ENCODE results near the gene HACD2.
"Not testable (repeated sequence)": the region's sequence is repeated elsewhere in the genome, so short reads cannot be mapped to it uniquely, and the experiment has no call there.

Gene HACD2

DNA sequence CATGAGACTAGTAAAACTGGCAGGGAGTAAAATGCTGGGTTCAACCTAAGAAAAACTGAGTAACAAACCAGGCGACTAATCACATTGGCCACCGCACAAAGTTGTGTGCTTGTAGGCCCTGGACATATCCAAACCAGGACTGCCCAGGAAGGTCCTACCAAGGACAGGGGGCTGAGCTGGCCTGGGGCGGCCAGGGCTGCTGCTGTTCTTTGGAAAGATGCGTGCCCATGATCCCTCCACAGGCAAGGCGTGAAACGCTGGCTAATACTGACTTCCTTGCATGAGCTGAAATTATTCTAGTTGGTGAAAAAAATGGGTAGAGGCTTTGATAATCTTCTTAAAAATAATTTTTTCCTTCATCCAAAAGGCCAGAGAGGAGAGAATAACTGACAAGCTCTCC lies 79.0 kb downstream of the HACD2 start:
- intact Hi-C loops (cut with DNase I): no loop called here
- DNase-seq: no peak

DNA sequence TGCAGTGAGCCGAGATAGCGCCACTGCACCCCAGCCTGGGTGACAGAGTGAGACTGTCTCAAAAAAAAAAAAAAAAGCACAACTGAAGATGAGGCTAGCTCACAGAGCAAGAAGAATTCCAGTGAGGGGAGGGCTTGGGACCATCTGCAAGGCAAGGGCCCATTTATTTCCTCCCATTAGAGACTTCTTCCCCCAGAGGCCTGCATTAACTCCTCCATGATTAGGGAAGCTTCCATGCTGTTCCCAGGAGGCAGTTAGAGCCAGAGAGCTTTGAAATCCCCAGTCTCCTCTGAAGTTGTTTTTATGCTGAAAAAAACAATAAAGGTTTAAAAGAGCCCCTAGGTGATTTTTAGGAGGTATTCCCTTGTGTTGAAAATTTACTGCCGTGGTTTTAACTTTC lies 81.7 kb downstream of the HACD2 start:
- no peak for DNase-seq
- intact Hi-C loops (cut with DNase I): no loop called here

DNA sequence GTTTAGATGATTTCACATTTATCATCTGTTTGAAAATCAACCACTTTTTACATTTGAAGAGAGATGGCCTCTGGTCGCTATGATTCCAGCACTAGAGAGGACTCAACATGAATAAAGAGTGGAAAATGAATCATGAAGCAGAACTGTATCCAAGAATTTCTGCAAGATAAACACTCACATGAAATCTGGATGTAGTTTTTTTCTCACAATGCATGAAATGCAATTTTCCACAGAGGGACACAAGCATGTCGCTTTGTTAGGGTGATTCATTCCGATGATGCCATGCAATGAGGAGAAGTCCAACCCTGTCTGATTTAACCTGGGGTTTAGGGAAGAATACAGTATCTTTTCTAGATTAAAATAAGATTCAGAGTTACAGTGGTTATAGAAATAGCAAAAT lies 85.5 kb downstream of the HACD2 start:
- no peak for DNase-seq
- intact Hi-C loops (cut with DNase I): no loop called here

DNA sequence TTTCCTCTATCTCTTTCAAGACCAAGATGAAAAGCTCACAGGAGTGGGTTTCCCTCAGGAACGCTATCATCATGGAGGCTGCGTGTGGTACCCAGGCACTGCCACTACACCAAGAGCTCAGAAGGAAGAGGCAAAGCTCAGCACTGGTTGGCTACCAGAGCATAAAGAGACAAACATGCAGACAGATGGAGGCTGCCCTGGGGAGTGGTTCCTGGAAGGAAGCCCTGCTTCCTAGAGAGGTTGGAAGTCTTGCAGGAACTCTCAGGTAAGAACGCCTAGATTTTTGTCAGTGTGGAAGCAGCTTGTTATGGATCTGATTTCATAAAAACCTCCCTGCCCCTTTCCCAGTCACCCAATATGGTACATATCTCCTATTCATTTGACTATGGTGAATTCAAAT lies 86.1 kb downstream of the HACD2 start:
- DNase-seq: no peak
- intact Hi-C loops (cut with DNase I): no loop called here

DNA sequence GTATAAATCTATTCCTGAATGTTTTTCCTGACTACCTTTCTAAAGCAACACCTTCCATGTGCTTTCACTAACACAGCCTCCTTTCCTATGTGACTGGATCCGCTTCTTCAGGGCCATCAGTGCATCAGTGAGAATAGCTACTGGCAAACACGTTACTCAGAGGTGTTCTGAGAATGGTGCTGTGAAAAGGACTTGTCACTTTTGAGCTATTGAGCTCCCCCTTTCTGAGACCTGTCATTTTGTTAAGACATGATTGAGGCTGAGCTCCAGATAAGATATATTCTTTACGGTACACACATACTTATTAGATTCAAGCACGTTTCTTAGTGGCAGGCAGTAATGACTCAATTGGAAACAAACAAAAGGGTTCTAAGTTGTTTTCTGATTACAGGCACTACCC lies 90.9 kb downstream of the HACD2 start:
- intact Hi-C loops (cut with DNase I): no loop called here
- DNase-seq: peak in 5 of 42 donors; percentile 22 to 50 (median 34)

DNA sequence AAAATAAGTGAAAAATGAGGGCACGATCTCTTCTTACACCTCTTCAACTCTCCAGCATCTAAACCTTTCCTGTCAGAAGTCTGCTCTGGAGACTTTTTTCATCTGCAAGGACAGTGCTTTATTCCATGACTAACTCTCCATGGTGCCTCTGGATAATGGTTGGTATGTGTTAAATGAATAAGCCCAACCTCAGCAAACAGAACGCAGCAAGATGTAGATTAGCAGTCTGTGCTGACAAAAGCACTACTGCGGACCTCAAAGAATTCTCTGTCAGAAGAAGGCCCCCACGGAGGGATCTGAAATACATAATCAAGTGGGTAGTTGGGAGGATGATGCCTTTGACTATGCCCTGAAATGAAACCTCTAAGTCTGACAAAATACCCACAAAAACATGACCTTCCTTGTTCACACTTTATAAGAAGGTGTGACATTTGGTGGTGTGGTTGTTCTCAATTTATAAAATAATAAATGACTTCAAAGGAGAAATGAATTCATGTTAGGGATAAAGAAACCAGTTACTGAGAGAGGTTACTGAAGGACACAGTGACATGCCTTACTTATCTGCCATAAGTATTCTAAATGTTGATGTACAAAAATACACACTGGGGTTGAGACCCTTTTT lies 92.8 kb downstream of the HACD2 start:
- intact Hi-C loops (cut with DNase I): no loop called here
- no peak for DNase-seq

DNA sequence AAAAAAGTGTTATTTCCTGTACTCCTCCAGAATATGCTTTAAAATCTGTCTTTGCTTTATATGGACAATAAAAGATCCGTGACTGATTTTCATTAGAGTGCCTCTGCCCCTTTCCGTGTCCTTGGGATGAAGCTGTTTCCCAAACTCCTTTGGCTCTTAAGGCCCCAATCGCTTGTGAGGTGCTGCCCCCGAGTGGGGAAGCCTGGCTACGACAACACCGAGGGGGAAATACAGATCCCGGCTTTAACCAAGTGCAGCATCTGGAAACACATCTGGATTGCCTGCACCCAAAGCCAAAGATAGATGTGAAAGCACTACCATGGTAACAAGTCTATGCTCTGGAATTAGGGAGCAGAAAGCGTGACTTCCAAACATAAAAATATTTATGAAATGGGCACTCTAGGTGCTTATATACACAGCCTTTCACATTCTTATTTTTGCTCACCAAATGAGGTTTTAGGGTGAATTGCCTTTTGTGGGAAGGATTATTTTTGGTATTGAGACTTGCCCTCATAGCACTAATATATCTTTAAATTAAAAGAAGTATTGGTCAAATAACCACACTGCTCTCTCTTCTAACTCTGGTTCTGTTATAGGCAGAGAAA lies 95.4 kb downstream of the HACD2 start:
- intact Hi-C loops (cut with DNase I): loop anchor here (2.0 kb wide), 1 partner anchor 161 kb away; no protein-coding TSS in a partner anchor
- DNase-seq: peak; percentile 66 to 93 (median 84)

DNA sequence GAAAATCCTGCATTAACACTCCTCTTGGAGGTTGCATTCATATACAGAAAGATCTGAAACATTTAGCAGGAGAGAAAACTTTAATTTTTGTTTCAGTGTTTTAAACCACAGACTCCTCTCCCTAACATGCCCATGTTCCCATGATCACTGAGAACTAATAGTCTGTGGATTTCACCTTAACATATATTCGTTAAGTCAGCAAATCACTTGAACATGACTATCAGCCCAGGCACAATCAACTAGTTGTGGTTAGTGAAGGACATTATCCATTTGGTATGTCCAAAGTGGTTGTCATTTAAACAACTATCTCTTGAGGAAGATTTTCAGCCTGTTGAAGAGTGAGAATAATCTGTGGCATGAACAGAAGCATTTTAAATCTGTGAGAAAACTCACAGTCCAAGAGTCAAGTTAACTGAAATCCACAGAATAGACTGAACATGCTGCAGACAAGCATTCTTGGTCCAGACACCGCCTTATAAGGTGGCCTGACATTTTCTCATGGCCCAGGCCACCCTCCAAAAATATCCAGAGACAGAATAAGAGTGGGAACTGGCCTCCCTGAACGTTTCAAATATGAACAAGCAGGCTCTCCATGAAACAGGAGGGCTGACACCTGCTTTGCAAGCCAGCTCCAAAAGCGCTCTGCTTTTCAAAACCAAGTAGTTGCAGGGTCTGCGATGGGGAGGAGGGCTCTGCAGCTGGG lies 96.1 kb downstream of the HACD2 start:
- DNase-seq: no peak
- intact Hi-C loops (cut with DNase I): loop anchor here (2.0 kb wide), 1 partner anchor 160 kb away; no protein-coding TSS in a partner anchor

DNA sequence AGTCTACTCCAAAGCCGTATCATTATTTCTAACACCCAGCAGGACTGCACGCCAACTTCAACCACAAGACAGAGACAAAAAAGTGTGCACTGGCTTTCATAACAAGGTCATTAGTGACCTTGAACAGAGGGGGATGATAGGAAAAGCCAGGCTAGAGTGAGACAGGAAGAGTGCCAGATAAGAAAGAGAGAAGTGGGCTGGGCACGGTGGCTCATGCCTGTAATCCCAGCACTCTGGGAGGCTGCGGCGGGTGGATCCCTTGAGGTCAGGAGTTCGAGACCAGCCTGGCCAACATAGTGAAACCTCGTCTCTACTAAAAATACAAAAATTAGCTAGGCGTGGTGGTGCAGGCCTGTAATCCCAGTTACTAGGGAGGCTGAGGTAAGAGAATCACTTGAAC lies 97.8 kb downstream of the HACD2 start:
- intact Hi-C loops (cut with DNase I); DNase-seq: not testable (repeated sequence)

DNA sequence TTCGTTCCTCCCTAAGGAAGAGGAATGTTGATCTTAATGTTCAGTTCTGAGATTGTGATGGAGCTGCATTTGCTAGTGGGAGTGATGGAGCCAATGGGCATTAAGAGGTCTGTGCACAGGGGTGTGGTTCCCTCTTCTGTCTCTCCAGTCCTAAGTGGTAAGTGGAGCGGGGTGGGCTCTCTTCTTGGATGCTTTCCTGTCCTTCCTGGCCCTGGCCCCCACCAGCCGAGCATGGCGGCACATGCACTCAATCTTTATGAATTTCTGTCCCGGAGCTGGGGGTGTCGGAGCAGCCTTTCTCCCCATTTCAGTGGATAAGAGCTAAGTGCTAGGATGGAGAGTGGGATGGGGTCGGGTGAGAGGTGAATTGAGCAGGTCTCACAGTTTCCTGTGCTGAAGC lies 98.4 kb downstream of the HACD2 start:
- intact Hi-C loops (cut with DNase I): no loop called here
- no peak for DNase-seq

DNA sequence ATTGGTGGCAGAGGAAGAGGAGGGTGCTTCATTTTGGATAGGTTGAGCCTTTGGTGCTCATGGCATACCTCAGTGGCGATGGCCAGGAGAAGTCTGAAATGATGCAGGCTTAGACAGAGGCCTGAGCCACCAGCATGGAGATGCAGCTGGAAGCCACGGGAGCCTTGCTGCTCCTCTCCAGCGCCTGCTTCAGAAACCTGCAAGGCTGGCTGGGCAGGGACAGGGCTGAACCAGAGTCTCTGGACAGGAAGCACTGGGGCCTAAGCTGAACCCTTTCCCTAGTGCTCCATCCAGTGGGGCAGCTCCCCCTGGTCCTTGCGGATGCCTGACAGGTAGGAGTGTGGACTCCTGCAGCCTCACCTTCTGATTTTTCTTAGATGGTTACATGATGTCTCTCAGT lies 99.3 kb downstream of the HACD2 start:
- no peak for DNase-seq
- intact Hi-C loops (cut with DNase I): no loop called here

DNA sequence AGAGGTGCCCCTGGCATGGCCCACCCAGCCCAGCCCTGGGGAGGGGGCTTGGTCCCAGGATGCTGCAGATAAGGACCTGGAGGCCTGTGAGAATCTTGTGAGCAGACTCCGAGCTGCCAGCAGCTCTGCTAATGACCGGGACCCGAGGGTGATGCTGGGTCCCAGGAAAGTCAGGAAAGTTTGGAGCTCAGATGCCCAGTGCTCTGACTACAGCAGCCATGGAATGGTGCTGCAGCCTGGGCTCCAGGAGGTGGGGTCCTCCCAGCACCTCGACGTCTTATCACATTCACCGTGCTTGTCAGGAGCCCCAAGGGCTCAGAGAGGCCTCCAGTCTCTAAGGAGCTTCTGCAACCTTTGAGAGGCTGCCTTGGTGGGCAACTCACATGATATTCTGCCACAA lies 101.7 kb downstream of the HACD2 start:
- DNase-seq: no peak
- intact Hi-C loops (cut with DNase I): no loop called here

DNA sequence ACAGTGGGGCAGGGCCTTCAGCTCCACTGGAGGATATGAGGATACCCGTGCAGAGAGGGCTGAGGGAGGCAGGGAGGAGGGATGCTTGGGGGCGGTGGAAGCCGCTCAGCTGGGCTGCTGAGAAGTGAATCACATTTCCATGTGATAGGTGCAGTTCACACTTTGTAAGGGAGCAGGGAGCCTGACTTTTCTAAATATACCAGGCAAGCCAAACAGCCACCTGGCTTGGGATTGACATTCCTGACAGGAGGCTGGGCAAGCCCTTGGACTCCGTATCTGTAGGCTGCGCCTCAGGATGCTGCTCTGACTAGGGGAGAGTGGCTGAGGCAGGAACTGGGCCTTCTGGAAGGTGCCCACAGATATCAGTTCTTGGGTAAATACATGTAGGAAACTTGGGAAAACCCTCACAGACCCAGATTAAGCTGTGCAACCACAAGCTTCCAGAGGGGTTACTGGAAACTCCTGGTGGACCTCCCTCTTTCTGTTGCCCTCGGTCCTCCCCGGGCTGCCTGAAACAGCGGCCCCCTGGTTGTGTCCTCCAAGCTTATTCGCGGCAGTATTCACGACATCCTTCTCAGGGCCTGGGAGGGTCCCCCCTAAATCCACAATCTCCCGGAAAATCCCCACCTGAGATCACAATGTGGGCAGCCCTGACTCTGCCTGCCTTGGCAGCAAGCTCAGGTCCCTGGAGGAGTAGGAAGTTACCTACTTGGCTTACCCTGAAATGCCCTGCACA lies 103.0 kb downstream of the HACD2 start:
- intact Hi-C loops (cut with DNase I): no loop called here
- peak; percentile 34 to 91 (median 70) for DNase-seq

DNA sequence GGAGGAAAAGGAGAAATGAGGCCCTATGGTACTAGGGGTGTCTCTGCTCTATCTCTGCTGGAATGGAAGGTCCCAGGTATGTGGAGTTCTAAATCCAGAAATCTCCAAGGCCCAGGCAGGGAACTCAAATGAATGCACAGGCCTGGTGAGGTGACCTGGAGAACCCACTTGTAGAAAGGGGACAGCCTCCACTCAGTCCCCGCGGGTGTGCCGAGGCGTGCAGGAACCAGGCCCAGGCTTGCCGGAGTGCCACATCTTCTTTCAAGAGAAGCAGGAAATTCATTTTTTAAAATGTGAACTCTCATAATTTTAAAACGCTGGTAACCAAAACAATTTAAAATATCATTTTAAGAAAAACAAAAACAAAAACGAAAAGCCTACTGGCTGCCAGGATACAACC lies 103.8 kb downstream of the HACD2 start:
- intact Hi-C loops (cut with DNase I): no loop called here
- DNase-seq: peak in 1 of 42 donors; percentile 42

DNA sequence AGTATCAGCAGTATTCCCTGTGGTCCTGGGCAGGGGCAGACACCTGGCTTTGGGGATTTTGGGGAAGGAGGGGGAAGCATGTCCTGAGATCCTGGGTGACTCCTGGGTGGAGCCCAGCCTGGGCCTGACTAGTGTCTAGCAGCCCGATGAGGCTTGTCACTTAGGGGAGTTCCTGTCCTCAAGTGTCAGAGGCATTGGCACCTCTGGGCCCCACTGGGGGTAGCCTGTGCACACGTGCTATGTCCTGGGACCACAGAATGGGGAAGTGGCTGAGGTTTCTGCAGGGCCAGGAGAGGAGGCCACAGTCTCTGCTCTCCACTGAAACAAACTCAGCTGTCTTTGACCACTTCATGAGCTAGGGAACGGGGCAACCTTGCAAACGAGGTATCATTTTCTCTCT lies 104.4 kb downstream of the HACD2 start:
- intact Hi-C loops (cut with DNase I): no loop called here
- DNase-seq: peak in 1 of 42 donors; percentile 33

DNA sequence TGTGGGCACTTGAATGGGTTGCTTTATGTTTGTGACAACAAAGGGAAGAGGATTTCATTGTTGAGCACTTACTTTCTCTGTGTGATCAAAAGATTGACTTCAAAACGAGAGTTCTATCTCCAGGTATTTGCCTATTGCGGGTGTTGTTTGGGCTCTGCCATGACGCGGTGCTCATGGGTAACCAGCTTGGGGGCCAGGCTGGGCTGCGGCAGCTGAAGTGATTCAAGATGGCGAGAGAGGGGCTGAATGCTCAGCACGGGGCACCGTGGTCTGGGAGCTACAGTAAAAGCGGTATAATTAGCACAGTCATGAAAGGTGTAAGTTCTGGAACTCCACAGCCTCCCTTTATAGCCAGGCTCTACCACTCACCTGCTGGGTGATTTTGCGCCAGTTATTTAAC lies 105.0 kb downstream of the HACD2 start:
- DNase-seq: peak in 1 of 42 donors; percentile 9
- intact Hi-C loops (cut with DNase I): no loop called here

DNA sequence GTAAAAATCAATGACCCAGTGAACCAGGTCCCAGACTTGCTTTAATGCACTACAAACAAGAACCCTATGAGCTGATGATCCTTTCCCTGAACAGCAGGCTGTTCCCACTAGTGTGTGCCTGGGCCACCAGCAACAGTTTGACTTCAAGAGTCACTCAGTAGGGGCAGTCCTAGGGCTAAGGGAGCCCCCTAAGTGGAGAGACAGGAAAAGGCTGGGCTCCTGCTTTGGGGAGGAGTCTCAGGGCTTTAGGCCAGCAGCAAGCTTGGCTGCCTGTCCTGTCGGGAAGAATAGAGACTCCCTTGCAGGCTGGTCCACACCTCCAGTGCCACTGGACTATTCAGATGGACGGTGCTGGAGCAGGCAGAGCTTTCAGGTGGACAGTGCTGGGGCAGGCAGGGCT lies 106.5 kb downstream of the HACD2 start:
- peak in 1 of 42 donors; percentile 21 for DNase-seq
- intact Hi-C loops (cut with DNase I): no loop called here

DNA sequence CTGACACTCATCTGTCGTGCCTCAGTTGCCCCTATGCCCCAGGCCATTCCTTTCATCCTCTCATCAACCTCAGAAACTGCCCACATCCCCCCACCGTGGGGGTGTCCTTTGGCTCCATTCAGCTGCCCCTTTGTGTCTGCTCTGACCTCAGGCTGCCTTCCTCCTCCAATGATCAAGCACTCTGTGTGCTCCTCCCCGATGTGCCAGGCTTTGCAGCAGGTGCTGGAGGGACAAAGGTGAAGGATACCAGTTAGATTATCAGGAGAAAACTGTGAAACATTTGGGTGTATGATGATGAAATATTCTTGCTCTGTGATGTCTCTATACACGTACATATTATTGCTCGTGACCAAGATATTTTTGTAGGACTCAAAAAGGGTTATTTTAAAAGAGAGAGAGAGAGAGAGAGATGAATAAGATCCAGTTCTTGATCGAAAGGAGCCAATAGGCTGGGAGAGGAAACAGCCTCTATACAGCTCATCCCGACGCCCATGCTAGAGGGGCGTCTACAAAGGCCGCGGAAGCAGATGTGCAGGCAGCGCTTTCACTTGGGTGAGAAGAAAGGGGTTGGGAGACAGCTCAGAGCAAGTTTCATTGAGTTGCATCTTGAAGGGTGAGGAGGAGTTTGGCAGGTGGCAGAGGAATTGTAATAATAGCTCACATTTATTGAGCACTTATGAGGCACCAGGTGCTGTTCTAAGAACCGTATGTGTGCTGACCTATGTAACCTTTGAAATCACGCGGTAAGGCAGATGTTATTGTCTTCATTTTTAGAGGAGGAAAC lies 107.7 kb downstream of the HACD2 start:
- intact Hi-C loops (cut with DNase I): no loop called here
- DNase-seq: peak in 38 of 42 donors; percentile 22 to 91 (median 62)

DNA sequence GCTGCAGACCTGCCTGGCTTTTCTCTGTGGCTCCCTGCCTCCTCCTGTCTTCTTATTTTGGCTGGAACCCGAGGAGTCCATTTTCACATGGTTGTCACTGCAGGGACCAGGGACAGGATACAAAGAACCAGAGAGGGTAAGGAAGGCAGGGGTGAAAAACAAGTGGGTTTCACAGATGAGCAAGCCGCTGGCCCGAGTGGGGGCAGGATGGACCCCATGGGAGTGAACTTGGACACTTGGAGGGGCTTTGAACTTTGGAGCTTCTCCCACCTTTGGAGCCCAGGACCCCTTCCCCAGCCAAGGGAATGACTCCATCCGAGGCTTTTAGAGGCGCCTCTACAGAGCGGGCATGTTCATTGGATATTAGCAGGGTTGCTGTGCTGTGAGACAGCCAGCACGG lies 109.1 kb downstream of the HACD2 start:
- intact Hi-C loops (cut with DNase I): no loop called here

More for the DNA sequence above, 109.1 kb downstream of the HACD2 start:
- DNase-seq: peak in 1 of 42 donors; percentile 30

Measured in head of caudate nucleus (tissue), 42 donors.